Psoas muscle (tissue), 8 donors: ENCODE measurements around the gene CYB5R3. TPM values are rescaled to one million over a fixed set of nuclear protein-coding genes. Genes with fewer than 3 reads are reported as not detected.

ENCODE experiments used
- ATAC-seq, 4 donors: fragments of 200-7000 bp; cut with Tn5 transposase; one replicate each; pipeline ENCODE4 v1.9.1; 2020; ENCODE audit warnings: moderate library complexity in 3 of 4, mild to moderate bottlenecking in 2 of 4
- DNase-seq, 2 donors: peaks; one replicate each; pipeline ENCODE4 v3.0.0-alpha.2; 2020
- H3K27ac ChIP-seq: fragments of 200-600 bp; one replicate; pipeline ENCODE4 v1.8.0; 2022
- H3K27me3 ChIP-seq, 3 donors: fragments of 200-600 bp in 1 of 3; one replicate each; pipeline versions ENCODE4 v1.6.1 to v1.8.0; 2013 to 2022; ENCODE audit warnings: low read length in 2 of 3, mild to moderate bottlenecking in 2 of 3, moderate library complexity in 1 of 3; ENCODE audit not compliant: insufficient read depth in 3 of 3
- H3K36me3 ChIP-seq, 2 donors: fragments of 200-600 bp in 1 of 2; one replicate each; pipeline versions ENCODE4 v1.6.1 to v1.8.0; 2013 to 2022; ENCODE audit warnings: low read depth in 1 of 2, mild to moderate bottlenecking in 1 of 2, moderate library complexity in 1 of 2; ENCODE audit not compliant: insufficient read depth in 1 of 2
- H3K4me1 ChIP-seq: fragments of 200-600 bp; one replicate; pipeline ENCODE4 v1.8.0; 2022
- H3K4me3 ChIP-seq: fragments of 200-600 bp; one replicate; pipeline ENCODE4 v1.8.0; 2022; ENCODE audit warnings: mild to moderate bottlenecking
- H3K9me3 ChIP-seq: fragments of 200-600 bp; one replicate; pipeline ENCODE4 v1.8.0; 2022
- CTCF ChIP-seq: fragments of 200-600 bp; IDR thresholded peaks from one replicate; pipeline ENCODE4 v1.8.0; 2022; ENCODE audit warnings: antibody characterized with exemption
- WGBS, 3 donors: extraction: QIAGEN DNeasy Blood & Tissue Kit; methylation state at CpG; one replicate each; pipeline versions ENCODE4 v1.1.6 to v1.1.7; 2013; 5-methylcytosine and 5-hydroxymethylcytosine counted together
- intact Hi-C, 2 donors: fragments of 100-400 bp; cut with DNase I; formaldehyde crosslinking; loops; one replicate each; pipeline versions ENCODE4 v1.11.0 to v1.14.2; 2022
- polyA plus RNA-seq, 3 donors: library from polyadenylated mRNA; stranded (reverse); fragments of 200-250 nt; gene quantifications; one replicate each; pipeline ENCODE4 v1.2.3, GENCODE V29; 2013
- total RNA-seq, 4 donors: library from RNA; stranded (reverse); fragmentation: NEBNext Ultra II Directional in 2 of 4; extraction: Animal tissue kit (Norgen Biotek cat#: 25700) in 2 of 4; gene quantifications; one replicate each; pipeline versions ENCODE4 v1.2.1 to v1.2.4, GENCODE V29; 2021 to 2023
- donor health status: healthy with polysubstance abuse.
- donor health status: DM: no; HTN: no; CAD: no; lungs with moderate emphysema.
- donor health status: Bipolar disorder and iron deficiency.
- donor health status: healthy.
- donor health status: DM: yes; HTN: yes; CAD: no.
- donor health status: DM: no; HTN: no; CAD: no.
- donor health status: DM: no; HTN: no; CAD: no.
- donor health status: DM: yes; HTN: yes; CAD: no.

The CYB5R3 gene
- total and polyA plus RNA-seq, 7 donors = 120 to 230 (median 172) TPM

DNA sequence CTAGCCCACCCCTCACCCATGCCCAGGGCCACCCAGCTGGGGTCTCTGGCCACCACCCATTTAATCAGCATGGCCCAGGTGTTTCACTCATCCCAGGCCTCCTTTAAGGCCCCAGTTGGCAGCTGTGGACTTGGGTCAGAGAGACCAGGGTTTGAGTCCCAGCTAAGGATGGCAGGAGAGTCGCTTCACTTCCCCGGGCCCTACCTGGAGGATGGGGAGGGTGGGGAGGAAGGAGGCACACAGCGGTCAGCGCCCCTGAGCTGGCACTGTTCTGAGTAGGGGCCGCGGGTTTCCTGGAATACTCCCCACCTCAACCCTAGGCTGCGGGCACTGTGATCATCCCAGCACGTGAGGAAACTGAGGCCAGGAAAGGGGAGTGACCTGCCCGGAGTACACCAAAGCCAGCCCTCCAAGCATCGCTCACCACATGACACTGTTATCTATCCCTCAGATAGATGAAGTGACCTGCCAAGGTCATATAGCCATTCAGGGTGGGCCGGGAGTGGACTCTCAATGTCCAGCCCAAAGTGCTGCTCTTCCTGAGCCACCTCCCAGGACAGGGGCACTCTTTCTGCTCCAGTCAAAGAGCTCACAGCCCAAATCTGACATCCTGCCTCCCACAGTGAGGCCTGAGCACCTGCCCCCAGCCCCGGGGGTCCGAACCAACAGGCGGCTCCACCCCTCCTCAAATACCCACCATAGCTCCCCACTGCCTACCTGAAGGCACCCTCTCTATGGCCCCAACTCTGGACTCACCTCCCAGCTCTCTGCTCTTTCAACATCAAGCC is 5.4 kb downstream of the CYB5R3 start:
- no peak for TF ChIP-seq CTCF
- DNase-seq = no peak
- H3K27me3 ChIP-seq = no peaks in the 10 kb centered on the region
- 82 to 91% (median 82%) methylated on average over 14 of the region's 14 CpGs for WGBS, 3 donors
- peaks cover 68% of the 10 kb centered on the region for H3K4me1 ChIP-seq
- peak overlapping the region; percentile 32 for H3K4me3 ChIP-seq
- H3K27ac ChIP-seq = peak overlapping the region; percentile 96
- H3K9me3 ChIP-seq = no peaks in the 10 kb centered on the region
- no peaks in the 10 kb centered on the region for H3K36me3 ChIP-seq
- intact Hi-C loops = no loop called here
- ATAC-seq = no peak

DNA sequence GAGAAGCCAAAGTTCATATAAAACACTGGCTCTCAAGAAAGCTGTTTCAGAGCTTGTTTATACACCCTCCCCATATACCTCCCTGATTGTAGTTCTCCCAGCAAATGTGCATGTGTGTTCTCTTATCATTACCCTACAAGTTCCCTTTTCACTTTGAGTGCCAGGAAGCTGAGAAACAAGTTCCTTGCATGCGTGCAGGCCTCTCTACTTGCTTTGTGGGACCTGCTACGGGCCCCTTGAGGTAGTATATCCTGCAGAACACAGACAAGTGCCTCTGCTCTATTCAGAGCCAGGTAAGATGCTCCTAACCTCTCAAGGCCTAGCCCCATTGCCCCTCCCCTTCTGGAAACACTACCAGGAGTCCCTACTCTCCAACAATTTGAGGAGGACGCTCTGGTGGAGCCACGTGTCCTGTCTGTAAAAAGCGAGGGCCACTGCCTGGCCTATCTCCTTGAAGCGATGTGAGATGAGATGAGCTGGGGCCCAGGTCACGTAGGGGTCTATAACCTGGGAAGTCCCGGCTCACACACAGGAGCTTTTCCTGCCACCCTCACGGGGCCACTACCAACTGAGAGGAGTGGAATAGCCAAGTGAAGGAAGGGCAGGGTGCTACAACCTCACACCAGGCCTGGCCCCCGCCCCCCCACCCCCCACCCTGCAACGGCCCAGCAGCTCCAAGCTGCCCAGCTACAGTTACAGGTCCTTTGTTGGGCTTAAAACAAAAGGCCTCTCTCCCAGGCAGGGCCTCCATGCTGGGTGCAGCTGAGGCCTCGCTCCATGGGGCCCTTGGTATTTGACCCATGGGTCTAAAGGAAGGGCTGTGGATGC is 6.2 kb downstream of the CYB5R3 start:
- Histone ChIP-seq H3K27ac (peak overlapping the region; percentile 96), H3K4me1 (peaks cover 66% of the 10 kb centered on the region), H3K9me3 (no peaks in the 10 kb centered on the region), H3K27me3 (no peaks in the 10 kb centered on the region), H3K36me3 (no peaks in the 10 kb centered on the region), H3K4me3 (no peak overlapping the region)
- WGBS, 3 donors = 73 to 81% (median 79%) methylated on average over 12 of the region's 12 CpGs
- intact Hi-C loops = no loop called here
- DNase-seq = no peak
- no peak for ATAC-seq
- no peak for TF ChIP-seq CTCF

DNA sequence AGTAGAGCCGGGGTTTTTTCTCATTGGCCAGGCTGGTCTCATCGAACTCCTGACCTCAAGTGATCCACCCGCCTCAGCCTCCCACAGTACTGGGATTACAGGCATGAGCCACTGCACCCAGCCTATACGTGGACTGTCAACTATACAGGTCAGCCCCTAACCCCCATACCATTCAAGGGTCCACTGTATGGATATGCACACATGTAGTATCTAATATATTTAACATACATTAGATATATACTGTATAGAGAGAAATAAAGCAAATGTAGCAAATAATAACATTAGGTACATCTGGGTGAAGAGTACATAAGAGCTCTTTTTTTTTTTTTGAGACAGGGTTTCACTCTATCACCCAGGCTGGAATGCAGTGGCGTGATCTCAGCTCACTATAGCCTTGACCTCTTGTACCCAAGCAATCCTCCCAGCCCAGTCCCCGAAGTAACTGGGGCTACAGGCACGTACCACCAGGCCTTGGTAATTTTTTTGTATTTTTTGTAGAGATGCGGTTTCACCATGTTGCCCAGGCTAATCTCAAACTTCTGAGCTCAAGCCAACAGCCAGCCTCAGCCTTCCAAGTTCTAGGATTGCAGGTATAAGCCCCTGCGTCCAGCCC is 7.3 kb downstream of the CYB5R3 start:
- Histone ChIP-seq H3K4me1 (peaks cover 54% of the 10 kb centered on the region), H3K9me3 (no peaks in the 10 kb centered on the region), H3K36me3 (no peaks in the 10 kb centered on the region), H3K4me3 (no peak overlapping the region), H3K27me3 (no peaks in the 10 kb centered on the region), H3K27ac (peak overlapping the region; percentile 96)
- no peak for DNase-seq
- 62 to 80% (median 68%) methylated on average over 9 of the region's 9 CpGs for WGBS, 3 donors
- intact Hi-C loops = no loop called here
- no peak for ATAC-seq
- TF ChIP-seq CTCF = no peak

- DNase-seq (no peak), ATAC-seq (no peak)
- H3K36me3 ChIP-seq = peaks cover 0 to 12% of the 10 kb centered on the region in 2 donors
- no peaks in the 10 kb centered on the region for H3K9me3 ChIP-seq
- H3K4me1 ChIP-seq = peaks cover 44% of the 10 kb centered on the region
- no peak overlapping the region for H3K27ac ChIP-seq
- WGBS, 3 donors = 75 to 87% (median 77%) methylated on average over 9 of the region's 9 CpGs
- intact Hi-C loops = no loop called here
- no peaks in the 10 kb centered on the region for H3K27me3 ChIP-seq
- no peak for TF ChIP-seq CTCF
- no peak overlapping the region for H3K4me3 ChIP-seq
These were observed 9.5 kb downstream of the CYB5R3 start for GRCh38 chr22:42639541-42640241.
